Measurements from ENCODE around the gene AKAP8.

AKAP8 gene

DNA sequence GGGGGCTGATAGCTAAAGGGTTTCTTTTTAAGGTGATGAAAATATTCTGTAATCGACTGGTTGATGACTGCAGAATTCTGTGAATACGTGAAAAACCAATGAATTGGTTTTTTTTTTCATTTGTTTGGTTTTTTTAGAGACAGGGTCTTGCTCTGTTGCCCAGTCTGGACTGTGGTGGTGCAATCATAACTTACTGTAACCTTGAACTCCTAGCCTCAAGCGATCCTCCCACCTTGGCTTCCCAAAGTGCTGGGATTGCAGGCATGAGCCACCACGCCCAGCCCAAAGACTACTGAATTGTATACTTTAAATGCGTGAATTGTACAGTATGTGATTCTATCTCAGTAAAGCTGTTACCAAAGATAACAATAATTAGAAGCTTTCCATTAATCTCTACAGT, 14.8 kb upstream of the AKAP8 start:
- no peaks in the 10 kb centered on the region for H3K27me3 ChIP-seq (ENCODE audit: insufficient read depth, low read length)
- no peak overlapping the region for H3K4me3 ChIP-seq (ENCODE audit: low read length)
- no peaks in the 10 kb centered on the region for H3K4me1 ChIP-seq (ENCODE audit: insufficient read depth, low read length)
- 94% methylated on average over 3 of the region's 5 CpGs for WGBS
- peaks cover 82% of the 10 kb centered on the region for H3K36me3 ChIP-seq (ENCODE audit: insufficient read depth, low read length)
- no peak overlapping the region for H3K9ac ChIP-seq (ENCODE audit: low read depth, low read length)
- no peaks in the 10 kb centered on the region for H3K9me3 ChIP-seq (ENCODE audit: insufficient read depth, low read depth, low read length)
- no peak overlapping the region for H3K27ac ChIP-seq (ENCODE audit: low read depth, low read length)

DNA sequence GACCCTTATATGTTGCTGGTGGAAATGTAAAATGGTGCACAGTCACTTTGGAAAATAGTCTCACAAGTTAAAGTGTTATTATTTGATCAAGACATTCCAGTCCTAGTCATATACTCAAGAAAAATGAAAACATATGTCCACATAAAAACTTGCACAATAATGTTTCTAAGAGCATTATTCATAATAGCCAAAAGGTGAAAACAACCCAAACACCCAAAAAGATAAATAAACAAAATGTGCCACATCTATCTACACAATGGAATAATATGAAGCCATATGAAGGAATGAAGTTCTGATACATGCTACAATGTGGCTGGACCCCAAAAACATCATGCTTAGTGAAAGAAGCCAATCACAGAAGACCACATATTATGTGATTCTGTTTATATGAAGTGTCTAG, 14.4 kb upstream of the AKAP8 start:
- Histone ChIP-seq H3K9me3 (ENCODE audit: insufficient read depth, low read depth, low read length) (no peaks in the 10 kb centered on the region), H3K27me3 (ENCODE audit: insufficient read depth, low read length) (no peaks in the 10 kb centered on the region), H3K27ac (ENCODE audit: low read depth, low read length) (no peak overlapping the region), H3K4me1 (ENCODE audit: insufficient read depth, low read length) (no peaks in the 10 kb centered on the region), H3K9ac (ENCODE audit: low read depth, low read length) (no peak overlapping the region), H3K36me3 (ENCODE audit: insufficient read depth, low read length) (peaks cover 77% of the 10 kb centered on the region), H3K4me3 (ENCODE audit: low read length) (no peak overlapping the region)

DNA sequence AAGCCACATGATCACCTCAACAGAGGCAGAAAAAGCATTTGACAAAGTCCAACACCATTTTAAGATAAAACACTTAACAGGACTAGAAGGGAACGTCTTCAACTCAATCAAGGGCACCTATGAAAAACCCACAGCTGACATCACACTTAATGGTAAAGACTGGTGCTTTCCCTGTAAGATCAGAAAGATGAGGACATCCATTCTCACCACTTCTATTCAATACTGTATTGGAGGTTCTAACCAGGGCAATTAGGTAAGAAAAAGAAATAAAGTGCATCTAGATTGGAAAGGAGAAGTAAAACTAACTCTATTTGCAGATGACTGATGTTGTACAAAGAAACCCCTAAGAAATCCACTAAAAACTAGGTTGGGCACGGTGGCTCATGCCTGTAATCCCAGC, 11.2 kb upstream of the AKAP8 start:
- H3K27me3 ChIP-seq (ENCODE audit: insufficient read depth, low read length): no peaks in the 10 kb centered on the region

DNA sequence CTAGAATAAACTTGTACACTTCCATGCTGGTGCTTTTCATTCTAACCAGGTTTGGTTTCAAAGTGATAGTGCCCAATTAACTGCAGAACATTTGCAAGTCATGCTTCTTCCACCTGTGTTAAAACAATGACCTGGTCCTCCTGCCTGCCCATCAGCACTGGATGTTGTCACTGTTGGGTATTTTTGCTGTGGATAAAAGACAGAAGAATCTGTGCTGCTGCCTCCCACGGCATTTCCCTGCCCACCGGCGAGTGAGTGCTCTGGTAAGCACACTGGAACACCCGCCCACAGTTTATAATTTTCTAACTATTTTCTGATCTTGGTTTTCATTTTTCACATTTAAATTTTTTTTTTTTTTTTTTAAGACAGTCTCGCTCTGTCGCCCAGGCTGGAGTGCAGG, 2.3 kb upstream of the AKAP8 start:
- Histone ChIP-seq H3K36me3 (ENCODE audit: insufficient read depth, low read length) (peaks cover 18% of the 10 kb centered on the region), H3K4me1 (ENCODE audit: insufficient read depth, low read length) (peaks cover 7% of the 10 kb centered on the region), H3K4me3 (ENCODE audit: low read length) (no peak overlapping the region), H3K27me3 (ENCODE audit: insufficient read depth, low read length) (no peaks in the 10 kb centered on the region), H3K9ac (ENCODE audit: low read depth, low read length) (no peak overlapping the region), H3K27ac (ENCODE audit: low read depth, low read length) (peak overlapping the region; percentile 46; the same call in 1 of the 2 replicates), H3K9me3 (ENCODE audit: insufficient read depth, low read depth, low read length) (no peaks in the 10 kb centered on the region)
- WGBS: 92% methylated on average over 6 of the region's 6 CpGs

More for the DNA sequence above, 11.2 kb upstream of the AKAP8 start:
- Histone ChIP-seq H3K4me1 (ENCODE audit: insufficient read depth, low read length) (no peaks in the 10 kb centered on the region), H3K9ac (ENCODE audit: low read depth, low read length) (no peak overlapping the region), H3K27ac (ENCODE audit: low read depth, low read length) (no peak overlapping the region), H3K36me3 (ENCODE audit: insufficient read depth, low read length) (peaks cover 53% of the 10 kb centered on the region), H3K4me3 (ENCODE audit: low read length) (no peak overlapping the region), H3K9me3 (ENCODE audit: insufficient read depth, low read depth, low read length) (no peaks in the 10 kb centered on the region)
- 95% methylated on average over 2 of the region's 2 CpGs for WGBS

DNA sequence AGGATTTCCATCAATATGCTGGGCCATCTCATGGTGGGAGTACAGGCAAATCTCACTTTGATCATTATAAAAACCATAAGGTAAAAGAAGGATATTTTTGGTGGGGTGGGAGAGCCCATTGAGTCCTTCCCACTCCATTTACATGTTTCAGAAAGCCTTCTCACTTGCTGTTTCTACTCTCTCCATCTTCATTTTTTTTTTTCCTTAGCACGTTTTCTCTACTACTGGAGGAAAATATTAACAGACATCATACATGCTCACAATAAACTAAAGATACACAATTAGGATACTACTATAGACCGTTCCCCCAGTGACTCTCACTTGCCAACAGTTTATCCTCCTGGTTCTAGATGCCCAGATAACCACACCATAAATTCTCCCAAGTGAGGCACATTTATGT, 1.8 kb upstream of the AKAP8 start:
- Histone ChIP-seq H3K9ac (ENCODE audit: low read depth, low read length) (no peak overlapping the region), H3K36me3 (ENCODE audit: insufficient read depth, low read length) (peaks cover 17% of the 10 kb centered on the region), H3K27me3 (ENCODE audit: insufficient read depth, low read length) (no peaks in the 10 kb centered on the region), H3K27ac (ENCODE audit: low read depth, low read length) (peak overlapping the region; percentile 46; the same call in 1 of the 2 replicates), H3K9me3 (ENCODE audit: insufficient read depth, low read depth, low read length) (no peaks in the 10 kb centered on the region), H3K4me3 (ENCODE audit: low read length) (no peak overlapping the region), H3K4me1 (ENCODE audit: insufficient read depth, low read length) (peaks cover 7% of the 10 kb centered on the region)
- WGBS: 90% methylated on average over 2 of the region's 2 CpGs

DNA sequence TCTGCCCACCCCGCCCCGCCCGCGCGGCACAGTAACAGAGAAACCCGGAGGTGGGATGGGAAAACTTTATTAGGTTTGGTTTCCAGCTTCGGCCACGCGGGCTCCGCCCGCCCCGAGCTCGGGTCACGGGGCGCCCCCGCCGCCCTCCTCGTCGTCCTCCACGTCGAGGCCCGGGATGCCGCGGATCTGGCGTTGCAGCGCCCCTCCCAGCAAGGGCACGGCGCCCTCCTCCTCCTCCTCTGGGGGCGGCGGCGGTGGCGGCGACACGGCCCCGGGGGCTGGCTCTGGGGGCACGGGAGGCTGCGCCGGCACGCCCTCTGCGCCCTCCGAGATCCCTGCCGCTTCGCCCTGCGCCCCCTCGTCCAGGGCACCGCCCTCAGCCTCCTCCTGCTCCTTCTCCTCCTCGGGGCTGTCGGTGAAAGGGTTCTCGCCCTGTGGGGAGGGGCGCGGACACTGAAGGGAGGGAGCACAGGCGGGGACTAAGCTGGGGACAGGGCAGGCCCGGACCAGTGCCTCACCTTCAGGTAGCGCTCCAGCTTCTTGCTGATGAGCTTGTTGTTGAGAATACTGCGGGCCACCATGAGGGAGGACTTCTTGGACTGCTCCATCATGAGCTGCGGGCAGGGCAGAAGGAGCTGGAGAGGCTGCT, 536 bp upstream of the AKAP8 start:
- peaks cover 17% of the 10 kb centered on the region for H3K36me3 ChIP-seq (ENCODE audit: insufficient read depth, low read length)
- H3K27ac ChIP-seq (ENCODE audit: low read depth, low read length): peak overlapping the region; percentile 88
- peak overlapping the region; percentile 70 for H3K9ac ChIP-seq (ENCODE audit: low read depth, low read length)
- H3K27me3 ChIP-seq (ENCODE audit: insufficient read depth, low read length): no peaks in the 10 kb centered on the region
- H3K4me3 ChIP-seq (ENCODE audit: low read length): peak overlapping the region; percentile 99
- WGBS: under 1% methylated on average over 56 of the region's 56 CpGs
- peaks cover 7% of the 10 kb centered on the region for H3K4me1 ChIP-seq (ENCODE audit: insufficient read depth, low read length)
- H3K9me3 ChIP-seq (ENCODE audit: insufficient read depth, low read depth, low read length): no peaks in the 10 kb centered on the region

DNA sequence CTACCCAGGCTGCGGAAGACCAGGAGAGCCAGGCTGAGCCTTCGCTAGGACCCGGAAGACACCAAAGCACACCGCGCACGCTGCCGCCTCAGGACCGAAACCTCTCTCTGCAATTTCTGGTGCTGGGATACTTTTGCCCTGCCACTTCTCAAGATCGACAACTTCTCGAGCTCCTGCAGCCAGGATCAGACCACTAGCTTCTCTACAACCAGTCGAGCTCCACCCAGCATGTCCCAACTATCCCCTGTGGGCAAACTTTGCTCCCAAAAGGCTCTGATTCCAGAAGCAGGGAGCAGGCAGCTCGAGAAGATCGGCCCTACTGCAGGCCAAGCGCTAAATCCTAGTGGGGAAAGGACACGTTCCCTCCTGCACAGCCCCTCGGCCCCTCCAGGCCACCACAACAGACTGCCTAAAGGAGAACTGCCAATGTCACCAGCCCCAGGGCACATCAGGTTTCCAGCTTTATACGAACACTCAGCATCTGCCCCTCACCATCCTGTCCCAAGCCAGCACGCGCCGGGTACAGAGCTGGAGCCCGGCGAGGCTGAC, 979 bp downstream of the AKAP8 start:
- H3K36me3 ChIP-seq (ENCODE audit: insufficient read depth, low read length): peaks cover 25% of the 10 kb centered on the region
- peak overlapping the region; percentile 95 for H3K9ac ChIP-seq (ENCODE audit: low read depth, low read length)
- H3K27ac ChIP-seq (ENCODE audit: low read depth, low read length): peak overlapping the region; percentile 95
- peaks cover 7% of the 10 kb centered on the region for H3K4me1 ChIP-seq (ENCODE audit: insufficient read depth, low read length)
- H3K9me3 ChIP-seq (ENCODE audit: insufficient read depth, low read depth, low read length): no peaks in the 10 kb centered on the region
- peak overlapping the region; percentile 99 for H3K4me3 ChIP-seq (ENCODE audit: low read length)
- H3K27me3 ChIP-seq (ENCODE audit: insufficient read depth, low read length): no peaks in the 10 kb centered on the region
- WGBS: under 1% methylated on average over 22 of the region's 22 CpGs

DNA sequence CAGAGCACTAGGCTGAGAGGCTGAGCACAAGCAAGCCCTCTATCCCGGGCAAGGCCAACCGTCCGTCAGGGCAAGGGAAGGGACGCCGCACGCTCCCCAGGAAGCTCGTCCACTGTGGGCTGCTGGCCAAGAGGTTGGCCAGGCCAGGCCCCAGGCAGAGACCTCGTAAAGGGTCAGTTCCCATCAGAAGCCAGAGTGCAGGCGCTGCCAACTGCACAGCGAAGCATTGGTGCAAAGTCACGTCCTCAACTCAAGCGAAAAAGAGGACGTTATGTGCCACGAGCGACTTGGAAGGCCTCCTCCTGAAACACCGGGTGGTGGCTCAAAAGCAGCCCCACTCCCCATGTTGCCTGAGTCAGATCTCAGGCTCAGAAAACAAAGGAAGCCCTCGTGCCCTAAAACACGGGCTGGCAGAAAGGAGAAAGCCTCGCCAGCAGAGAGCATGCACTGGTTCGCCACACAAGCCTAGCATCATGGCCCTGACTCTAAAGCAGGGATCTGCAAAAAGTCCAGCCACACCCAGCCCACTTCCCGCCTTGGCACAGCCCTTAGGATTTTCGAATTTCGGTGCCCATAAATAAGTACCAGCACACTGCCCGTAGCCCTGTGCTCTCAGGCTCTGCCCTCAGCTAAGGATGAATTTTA, 4.7 kb downstream of the AKAP8 start:
- Histone ChIP-seq H3K4me1 (ENCODE audit: insufficient read depth, low read length) (no peaks in the 10 kb centered on the region), H3K9me3 (ENCODE audit: insufficient read depth, low read depth, low read length) (no peaks in the 10 kb centered on the region), H3K9ac (ENCODE audit: low read depth, low read length) (no peak overlapping the region), H3K27me3 (ENCODE audit: insufficient read depth, low read length) (no peaks in the 10 kb centered on the region), H3K4me3 (ENCODE audit: low read length) (no peak overlapping the region), H3K36me3 (ENCODE audit: insufficient read depth, low read length) (peaks cover 38% of the 10 kb centered on the region), H3K27ac (ENCODE audit: low read depth, low read length) (no peak overlapping the region)
- WGBS: 95% methylated on average over 24 of the region's 24 CpGs

DNA sequence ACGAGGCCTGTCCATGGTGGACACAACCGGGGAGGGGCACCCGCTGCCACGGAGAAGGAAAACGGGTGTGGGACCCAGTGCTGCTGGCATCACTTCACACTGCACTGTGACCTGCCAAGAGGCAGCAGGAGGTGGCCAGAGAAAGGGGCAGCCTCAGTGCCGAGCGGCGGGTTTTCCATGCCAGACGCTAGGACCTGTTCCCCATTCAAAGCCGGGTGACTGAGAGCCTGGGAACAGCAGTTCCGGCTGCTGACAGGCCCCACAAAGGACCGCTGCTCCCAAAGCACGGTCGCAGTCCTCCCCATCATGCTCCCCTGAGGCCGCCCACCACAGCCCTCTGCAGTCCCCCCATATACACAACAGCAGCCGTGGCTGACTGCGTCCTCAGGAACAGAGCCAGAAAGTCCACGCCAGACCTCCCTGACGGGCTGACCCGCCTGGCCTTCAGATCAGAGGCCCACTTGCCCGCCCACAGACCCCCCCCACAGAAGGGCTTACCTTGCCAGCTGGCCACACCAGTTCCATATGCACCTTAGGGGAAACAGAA, 5.4 kb downstream of the AKAP8 start:
- Histone ChIP-seq H3K4me3 (ENCODE audit: low read length) (no peak overlapping the region), H3K9me3 (ENCODE audit: insufficient read depth, low read depth, low read length) (no peaks in the 10 kb centered on the region), H3K4me1 (ENCODE audit: insufficient read depth, low read length) (no peaks in the 10 kb centered on the region), H3K9ac (ENCODE audit: low read depth, low read length) (no peak overlapping the region), H3K27ac (ENCODE audit: low read depth, low read length) (no peak overlapping the region), H3K36me3 (ENCODE audit: insufficient read depth, low read length) (peaks cover 46% of the 10 kb centered on the region), H3K27me3 (ENCODE audit: insufficient read depth, low read length) (no peaks in the 10 kb centered on the region)
- WGBS: 90% methylated on average over 21 of the region's 21 CpGs

DNA sequence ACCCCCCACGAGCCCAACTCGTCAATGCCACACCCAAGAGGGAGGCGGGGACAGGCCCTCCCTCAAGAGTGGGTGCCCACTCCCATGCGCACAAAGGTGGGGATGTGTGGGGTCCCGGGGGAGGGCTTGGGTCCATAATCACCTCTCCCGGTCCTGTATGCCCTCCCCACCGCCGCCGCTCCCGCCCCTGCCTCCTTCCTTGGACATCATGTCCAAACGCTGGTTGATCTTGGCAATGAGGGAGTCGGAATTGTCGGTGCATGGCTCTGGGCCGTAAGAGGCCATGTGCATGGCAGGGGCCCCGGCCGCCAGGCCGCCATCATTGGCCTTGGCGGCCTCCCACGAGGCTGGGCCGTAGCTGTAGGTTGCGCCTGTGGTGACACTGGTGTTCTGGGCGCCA, 5.9 kb downstream of the AKAP8 start:
- no peak overlapping the region for H3K4me3 ChIP-seq (ENCODE audit: low read length)
- WGBS: 96% methylated on average over 22 of the region's 22 CpGs
- H3K27ac ChIP-seq (ENCODE audit: low read depth, low read length): no peak overlapping the region
- no peak overlapping the region for H3K9ac ChIP-seq (ENCODE audit: low read depth, low read length)
- H3K9me3 ChIP-seq (ENCODE audit: insufficient read depth, low read depth, low read length): no peaks in the 10 kb centered on the region
- H3K27me3 ChIP-seq (ENCODE audit: insufficient read depth, low read length): no peaks in the 10 kb centered on the region
- peaks cover 51% of the 10 kb centered on the region for H3K36me3 ChIP-seq (ENCODE audit: insufficient read depth, low read length)
- no peaks in the 10 kb centered on the region for H3K4me1 ChIP-seq (ENCODE audit: insufficient read depth, low read length)

DNA sequence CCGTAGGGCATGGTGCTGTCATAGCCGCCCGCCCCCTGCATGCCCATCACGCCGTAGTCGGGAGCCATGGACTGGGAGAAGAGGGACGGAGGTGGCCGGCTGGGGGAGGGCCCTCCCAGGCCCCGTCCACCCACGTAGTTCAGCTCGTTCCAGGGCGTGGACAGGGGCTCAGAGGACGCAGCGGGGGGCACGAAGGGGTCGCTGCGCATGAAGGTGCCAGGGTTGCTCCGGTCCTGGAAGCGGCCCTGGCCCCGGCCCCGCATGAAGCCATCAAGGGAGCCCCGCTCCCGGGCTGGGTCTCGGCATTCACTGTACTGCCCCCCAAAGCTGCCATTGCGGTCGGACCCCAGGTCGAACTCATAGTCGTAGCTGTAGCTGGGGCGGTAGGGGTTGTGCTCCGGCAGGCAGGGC, 6.7 kb downstream of the AKAP8 start:
- no peaks in the 10 kb centered on the region for H3K9me3 ChIP-seq (ENCODE audit: insufficient read depth, low read depth, low read length)
- H3K36me3 ChIP-seq (ENCODE audit: insufficient read depth, low read length): peaks cover 59% of the 10 kb centered on the region
- no peaks in the 10 kb centered on the region for H3K4me1 ChIP-seq (ENCODE audit: insufficient read depth, low read length)
- WGBS: 96% methylated on average over 30 of the region's 30 CpGs
- no peak overlapping the region for H3K9ac ChIP-seq (ENCODE audit: low read depth, low read length)
- no peak overlapping the region for H3K27ac ChIP-seq (ENCODE audit: low read depth, low read length)
- H3K27me3 ChIP-seq (ENCODE audit: insufficient read depth, low read length): no peaks in the 10 kb centered on the region
- H3K4me3 ChIP-seq (ENCODE audit: low read length): no peak overlapping the region
